OCI-LY3 (cell line): ENCODE results near the gene DDB1.

Source experiments
- CTCF ChIP-seq: fragments of 200-600, 300-600 bp; sonication (generic); IDR thresholded peaks from 2 replicates; pipeline ENCODE4 v1.5.1; 2014; ENCODE audit warnings: antibody characterized with exemption, low read length, low read depth
- EZH2phosphoT487 ChIP-seq: fragments of 200-600 bp; shearing (Covaris generic); IDR thresholded peaks from 2 replicates; pipeline ENCODE4 v1.6.1; 2018; ENCODE audit warnings: antibody characterized with exemption, mixed run types, low read depth

GRCh38 chr11:61375761-61376108 is 42.8 kb upstream of the DDB1 start:
- TF ChIP-seq CTCF (no peak), EZH2phosphoT487 (no peak)
